IPS DF 6.9 (cell line): ENCODE results near the gene KCTD17.

Experiments used
- DNase-seq: peaks from one replicate; pipeline ENCODE4 v3.0.0-alpha.2; 2013; ENCODE audit warnings: low read depth, low spot score
- H3K27ac ChIP-seq: one replicate; pipeline ENCODE4 v1.5.1; 2013; ENCODE audit warnings: low read length, control low read depth
- H3K27me3 ChIP-seq: 2 replicates; pipeline ENCODE4 v1.6.1; 2013; ENCODE audit warnings: mild to moderate bottlenecking, low read length; ENCODE audit not compliant: control insufficient read depth, insufficient read depth
- H3K36me3 ChIP-seq: 2 replicates; pipeline ENCODE4 v1.6.1; 2013; ENCODE audit warnings: low read length; ENCODE audit not compliant: control insufficient read depth, insufficient read depth
- H3K4me1 ChIP-seq: 2 replicates; pipeline ENCODE4 v1.6.1; 2013; ENCODE audit warnings: low read length; ENCODE audit not compliant: control insufficient read depth, insufficient read depth
- H3K4me3 ChIP-seq: 2 replicates; pipeline ENCODE4 v1.5.1; 2013; ENCODE audit warnings: mild to moderate bottlenecking, low read length
- H3K9me3 ChIP-seq: 2 replicates; pipeline ENCODE4 v1.6.1; 2013; ENCODE audit warnings: low read length, inconsistent platforms; ENCODE audit not compliant: control insufficient read depth, insufficient read depth
- WGBS: extraction: QIAGEN DNeasy Blood & Tissue Kit; methylation state at CpG from one replicate; pipeline ENCODE4 v1.1.7; 2013; ENCODE audit warnings: mixed read lengths, missing lambda C conversion rate; ENCODE audit not compliant: insufficient read length, insufficient coverage; 5-methylcytosine and 5-hydroxymethylcytosine counted together

The KCTD17 gene

GRCh38 chr22:37077802-37078448, 26.4 kb downstream of the KCTD17 start:
- no peaks in the 10 kb centered on the region for H3K36me3 ChIP-seq
- peaks cover 2% of the 10 kb centered on the region; the same call in 1 of the 2 replicates for H3K27me3 ChIP-seq
- no peak overlapping the region for H3K4me3 ChIP-seq
- no peaks in the 10 kb centered on the region for H3K9me3 ChIP-seq
- no peak for DNase-seq
- WGBS, result no CpG with 5 or more reads among the region's 15 CpGs
- no peak overlapping the region for H3K27ac ChIP-seq
- no peaks in the 10 kb centered on the region for H3K4me1 ChIP-seq

- no CpG with 5 or more reads among the region's 5 CpGs for WGBS
- no peak for DNase-seq
- no peaks in the 10 kb centered on the region for H3K4me1 ChIP-seq
These were observed 27.6 kb downstream of the KCTD17 start for GRCh38 chr22:37079158-37079557.

GRCh38 chr22:37079668-37080171, 28.2 kb downstream of the KCTD17 start:
- no CpG with 5 or more reads among the region's 15 CpGs for WGBS
- Histone ChIP-seq H3K36me3 (no peaks in the 10 kb centered on the region), H3K27ac (no peak overlapping the region), H3K9me3 (no peaks in the 10 kb centered on the region), H3K27me3 (peaks cover 2% of the 10 kb centered on the region; the same call in 1 of the 2 replicates), H3K4me3 (no peak overlapping the region), H3K4me1 (no peaks in the 10 kb centered on the region)
- DNase-seq, result no peak

More at GRCh38 chr22:37079158-37079557, 27.6 kb downstream of the KCTD17 start:
- H3K36me3 ChIP-seq, result no peaks in the 10 kb centered on the region
- H3K9me3 ChIP-seq, result no peaks in the 10 kb centered on the region
- no peak overlapping the region for H3K4me3 ChIP-seq
- no peak overlapping the region for H3K27ac ChIP-seq
- H3K27me3 ChIP-seq, result peaks cover 2% of the 10 kb centered on the region; the same call in 1 of the 2 replicates

- Histone ChIP-seq H3K27me3 (peaks cover 2% of the 10 kb centered on the region; the same call in 1 of the 2 replicates), H3K36me3 (no peaks in the 10 kb centered on the region), H3K9me3 (no peaks in the 10 kb centered on the region), H3K4me1 (no peaks in the 10 kb centered on the region), H3K27ac (no peak overlapping the region), H3K4me3 (no peak overlapping the region)
- no CpG with 5 or more reads among the region's 6 CpGs for WGBS
- DNase-seq, result no peak
These were observed 28.9 kb downstream of the KCTD17 start for GRCh38 chr22:37080438-37080837.

- peaks cover 2% of the 10 kb centered on the region; the same call in 1 of the 2 replicates for H3K27me3 ChIP-seq
- no peak overlapping the region for H3K4me3 ChIP-seq
- H3K27ac ChIP-seq, result no peak overlapping the region
- no peak for DNase-seq
- H3K36me3 ChIP-seq, result no peaks in the 10 kb centered on the region
- H3K4me1 ChIP-seq, result no peaks in the 10 kb centered on the region
- no peaks in the 10 kb centered on the region for H3K9me3 ChIP-seq
- WGBS, result no CpG with 5 or more reads among the region's 12 CpGs
These were observed 29.3 kb downstream of the KCTD17 start for GRCh38 chr22:37080838-37081237.

GRCh38 chr22:37082251-37082873, 30.8 kb downstream of the KCTD17 start:
- Histone ChIP-seq H3K36me3 (no peaks in the 10 kb centered on the region), H3K27me3 (no peaks in the 10 kb centered on the region), H3K4me1 (no peaks in the 10 kb centered on the region), H3K27ac (no peak overlapping the region), H3K9me3 (no peaks in the 10 kb centered on the region), H3K4me3 (no peak overlapping the region)
- no peak for DNase-seq
- WGBS, result no CpG with 5 or more reads among the region's 10 CpGs

GRCh38 chr22:37083914-37084313, 32.4 kb downstream of the KCTD17 start:
- whole genome bisulfite sequencing, result no CpG with 5 or more reads among the region's 6 CpGs
- H3K27me3 ChIP-seq, result no peaks in the 10 kb centered on the region
- no peak overlapping the region for H3K27ac ChIP-seq
- no peak for DNase-seq
- H3K4me1 ChIP-seq, result no peaks in the 10 kb centered on the region
- no peak overlapping the region for H3K4me3 ChIP-seq
- no peaks in the 10 kb centered on the region for H3K36me3 ChIP-seq
- H3K9me3 ChIP-seq, result no peaks in the 10 kb centered on the region

GRCh38 chr22:37084385-37084784, 32.8 kb downstream of the KCTD17 start:
- no peaks in the 10 kb centered on the region for H3K27me3 ChIP-seq
- DNase-seq, result no peak
- H3K4me3 ChIP-seq, result no peak overlapping the region
- H3K27ac ChIP-seq, result no peak overlapping the region
- H3K4me1 ChIP-seq, result no peaks in the 10 kb centered on the region
- H3K36me3 ChIP-seq, result no peaks in the 10 kb centered on the region
- WGBS, result no CpG with 5 or more reads among the region's 10 CpGs
- H3K9me3 ChIP-seq, result no peaks in the 10 kb centered on the region

GRCh38 chr22:37086184-37086583, 34.6 kb downstream of the KCTD17 start:
- WGBS, result no CpG with 5 or more reads among the region's 15 CpGs
- no peak overlapping the region for H3K4me3 ChIP-seq
- H3K27me3 ChIP-seq, result no peaks in the 10 kb centered on the region
- H3K9me3 ChIP-seq, result no peaks in the 10 kb centered on the region
- H3K27ac ChIP-seq, result no peak overlapping the region
- H3K4me1 ChIP-seq, result no peaks in the 10 kb centered on the region
- H3K36me3 ChIP-seq, result no peaks in the 10 kb centered on the region
- DNase-seq, result no peak

GRCh38 chr22:37088108-37088605, 36.6 kb downstream of the KCTD17 start:
- Histone ChIP-seq H3K27ac (no peak overlapping the region), H3K4me3 (no peak overlapping the region), H3K4me1 (peaks cover 2% of the 10 kb centered on the region; the same call in 1 of the 2 replicates), H3K27me3 (no peaks in the 10 kb centered on the region), H3K9me3 (no peaks in the 10 kb centered on the region), H3K36me3 (no peaks in the 10 kb centered on the region)
- WGBS, result no CpG with 5 or more reads among the region's 6 CpGs
- DNase-seq, result no peak
